OCI-LY3 (cell line): ENCODE measurements around the gene DLK1.

Experiments used
- EZH2phosphoT487 ChIP-seq: fragments of 200-600 bp; shearing (Covaris generic); IDR thresholded peaks from 2 replicates; pipeline ENCODE4 v1.6.1; 2018; ENCODE audit warnings: antibody characterized with exemption, mixed run types, low read depth
- TF ChIP-seq, protein P1 (sequence below): fragments of 200-600, 300-600 bp; sonication (generic); IDR thresholded peaks from 2 replicates; pipeline ENCODE4 v1.5.1; 2014; ENCODE audit warnings: antibody characterized with exemption, low read length, low read depth

DNA sequence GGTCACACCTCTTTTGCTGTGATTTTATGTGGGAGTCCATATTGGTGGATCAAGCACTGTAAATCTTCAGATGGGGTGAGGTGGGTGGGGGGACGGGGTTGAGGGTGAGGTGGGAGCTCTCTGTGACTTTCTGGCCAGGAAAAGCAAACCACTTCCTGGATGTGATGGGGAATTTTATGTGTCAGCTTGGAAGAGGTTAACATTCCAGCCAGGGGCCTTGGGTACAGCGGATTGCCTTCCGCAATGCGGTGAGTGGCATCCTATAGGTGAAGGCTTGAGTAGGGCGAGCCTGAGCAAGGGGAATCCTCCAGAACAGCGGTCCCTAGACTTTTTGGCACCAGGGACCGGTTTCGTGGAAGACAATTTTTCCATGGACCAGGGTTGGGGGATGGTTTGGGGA lies 36.2 kb downstream of the DLK1 start:
- TF ChIP-seq, protein P1, sequence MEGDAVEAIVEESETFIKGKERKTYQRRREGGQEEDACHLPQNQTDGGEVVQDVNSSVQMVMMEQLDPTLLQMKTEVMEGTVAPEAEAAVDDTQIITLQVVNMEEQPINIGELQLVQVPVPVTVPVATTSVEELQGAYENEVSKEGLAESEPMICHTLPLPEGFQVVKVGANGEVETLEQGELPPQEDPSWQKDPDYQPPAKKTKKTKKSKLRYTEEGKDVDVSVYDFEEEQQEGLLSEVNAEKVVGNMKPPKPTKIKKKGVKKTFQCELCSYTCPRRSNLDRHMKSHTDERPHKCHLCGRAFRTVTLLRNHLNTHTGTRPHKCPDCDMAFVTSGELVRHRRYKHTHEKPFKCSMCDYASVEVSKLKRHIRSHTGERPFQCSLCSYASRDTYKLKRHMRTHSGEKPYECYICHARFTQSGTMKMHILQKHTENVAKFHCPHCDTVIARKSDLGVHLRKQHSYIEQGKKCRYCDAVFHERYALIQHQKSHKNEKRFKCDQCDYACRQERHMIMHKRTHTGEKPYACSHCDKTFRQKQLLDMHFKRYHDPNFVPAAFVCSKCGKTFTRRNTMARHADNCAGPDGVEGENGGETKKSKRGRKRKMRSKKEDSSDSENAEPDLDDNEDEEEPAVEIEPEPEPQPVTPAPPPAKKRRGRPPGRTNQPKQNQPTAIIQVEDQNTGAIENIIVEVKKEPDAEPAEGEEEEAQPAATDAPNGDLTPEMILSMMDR = no peak
- no peak for TF ChIP-seq EZH2phosphoT487
